Measurements from ENCODE around the gene SGIP1. TPM values are rescaled to one million over a fixed set of nuclear protein-coding genes. Genes with fewer than 3 reads are reported as not detected.

The SGIP1 gene
- total and polyA plus RNA-seq, 7 donors: under 0.01 to 14.1 (median 7.3) TPM; not detected in 1

GRCh38 chr1:66605419-66605997 lies 71.6 kb downstream of the SGIP1 start:
- H3K4me3 ChIP-seq: no peak overlapping the region
- TF ChIP-seq POLR2A (IDR thresholded peaks at IDR 0.05): no peak
- no peak for DNase-seq
- intact Hi-C loops (cut with DNase I): no loop called here
- H3K36me3 ChIP-seq: no peaks in the 10 kb centered on the region
- no peaks in the 10 kb centered on the region for H3K9me3 ChIP-seq
- 81 to 89% methylated on average over 10 of the region's 10 CpGs for WGBS, 2 donors
- H3K4me1 ChIP-seq: no peaks in the 10 kb centered on the region
- H3K27ac ChIP-seq: no peak overlapping the region
- no peaks in the 10 kb centered on the region for H3K27me3 ChIP-seq

GRCh38 chr1:66606362-66607065 lies 72.6 kb downstream of the SGIP1 start:
- intact Hi-C loops (cut with DNase I): no loop called here
- Histone ChIP-seq H3K9me3 (no peaks in the 10 kb centered on the region), H3K27ac (no peak overlapping the region), H3K36me3 (no peaks in the 10 kb centered on the region), H3K27me3 (no peaks in the 10 kb centered on the region), H3K4me1 (no peaks in the 10 kb centered on the region), H3K4me3 (no peak overlapping the region)
- WGBS, 2 donors: 78% methylated on average over 3 of the region's 3 CpGs
- TF ChIP-seq POLR2A (IDR thresholded peaks at IDR 0.05): no peak
- no peak for DNase-seq

DNA sequence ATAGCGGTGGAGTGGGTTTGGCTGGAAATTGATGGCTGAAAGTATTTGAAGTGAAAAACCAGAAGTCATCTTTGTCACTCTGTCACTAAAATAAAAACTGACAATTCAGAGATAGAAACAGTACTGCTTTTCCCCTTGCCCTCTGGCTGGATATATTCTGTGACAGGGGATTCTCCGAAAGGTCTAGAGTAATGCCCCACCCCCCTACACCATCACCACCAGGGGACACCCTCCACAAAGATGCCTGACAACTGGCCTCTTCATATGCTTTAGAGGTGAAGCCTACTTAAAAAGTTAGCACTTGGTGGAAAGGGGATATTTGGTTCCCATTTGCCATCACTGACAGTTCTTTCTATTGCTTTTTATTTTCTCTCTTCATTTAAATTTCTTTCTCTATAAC lies 73.5 kb downstream of the SGIP1 start:
- intact Hi-C loops (cut with DNase I): no loop called here
- Histone ChIP-seq H3K4me1 (no peaks in the 10 kb centered on the region), H3K27ac (no peak overlapping the region), H3K36me3 (no peaks in the 10 kb centered on the region), H3K27me3 (no peaks in the 10 kb centered on the region), H3K4me3 (no peak overlapping the region), H3K9me3 (no peaks in the 10 kb centered on the region)
- WGBS, 2 donors: 91 to 93% methylated on average over 2 of the region's 2 CpGs
- no peak for DNase-seq
- no peak for TF ChIP-seq EP300 (IDR thresholded peaks at IDR 0.05)
- no peak for TF ChIP-seq CTCF (IDR thresholded peaks at IDR 0.05)
- TF ChIP-seq POLR2AphosphoS5 (IDR thresholded peaks at IDR 0.05): no peak
- no peak for TF ChIP-seq POLR2A (IDR thresholded peaks at IDR 0.05)

- Histone ChIP-seq H3K4me1 (no peaks in the 10 kb centered on the region), H3K4me3 (no peak overlapping the region), H3K36me3 (no peaks in the 10 kb centered on the region), H3K27ac (no peak overlapping the region), H3K9me3 (no peaks in the 10 kb centered on the region), H3K27me3 (no peaks in the 10 kb centered on the region)
- DNase-seq: no peak
- intact Hi-C loops (cut with DNase I): no loop called here
- TF ChIP-seq CTCF (IDR thresholded peaks at IDR 0.05): no peak
- TF ChIP-seq EP300 (IDR thresholded peaks at IDR 0.05): no peak
- no peak for TF ChIP-seq POLR2A (IDR thresholded peaks at IDR 0.05)
- TF ChIP-seq POLR2AphosphoS5 (IDR thresholded peaks at IDR 0.05): no peak
- WGBS, 2 donors: 78 to 83% methylated on average over 4 of the region's 4 CpGs
Observed at GRCh38 chr1:66613187-66613586, 79.2 kb downstream of the SGIP1 start.

DNA sequence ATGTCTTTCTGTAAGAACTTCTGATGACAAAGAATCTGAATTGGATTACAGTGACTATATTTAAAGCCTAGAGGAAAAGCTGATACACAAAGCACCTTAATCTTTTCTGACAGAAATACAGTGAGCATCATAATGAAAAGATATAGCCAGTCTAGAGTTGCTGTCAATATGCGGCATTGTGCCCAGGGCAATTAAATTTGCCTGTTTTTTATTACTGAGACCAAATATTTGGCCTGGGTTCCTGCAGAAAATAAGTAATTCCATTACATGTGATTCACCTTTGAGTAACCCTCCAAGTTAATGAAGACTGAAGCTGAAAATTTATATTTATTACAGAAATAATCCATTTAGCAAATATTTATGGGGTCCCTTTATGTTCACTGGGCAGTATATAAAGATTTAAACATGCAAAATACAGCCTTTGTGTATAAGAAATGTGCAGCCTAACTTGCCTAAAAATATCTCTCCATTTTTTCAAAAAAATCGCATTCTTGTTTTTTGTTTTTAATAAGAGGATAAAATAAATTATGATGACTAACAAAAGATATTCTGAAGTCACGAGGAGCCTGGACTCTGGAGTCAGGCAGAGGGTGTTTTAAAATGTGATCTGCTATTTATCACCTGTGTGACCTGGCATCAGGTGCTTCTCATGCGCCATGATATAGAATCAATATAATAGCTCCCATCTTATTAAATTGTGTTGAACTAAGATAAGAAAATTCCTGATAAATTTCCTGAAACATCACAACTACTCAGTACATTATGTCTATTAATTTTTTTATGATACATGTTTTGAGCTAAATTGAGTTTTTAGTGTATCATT lies 83.6 kb downstream of the SGIP1 start:
- intact Hi-C loops (cut with DNase I): no loop called here
- H3K4me3 ChIP-seq: no peak overlapping the region
- H3K27me3 ChIP-seq: no peaks in the 10 kb centered on the region
- H3K27ac ChIP-seq: no peak overlapping the region
- no peak for TF ChIP-seq EP300 (IDR thresholded peaks at IDR 0.05)
- TF ChIP-seq POLR2AphosphoS5 (IDR thresholded peaks at IDR 0.05): no peak
- no peak for TF ChIP-seq POLR2A (IDR thresholded peaks at IDR 0.05)
- no peak for TF ChIP-seq CTCF (IDR thresholded peaks at IDR 0.05)
- 86 to 87% methylated on average over 4 of the region's 4 CpGs for WGBS, 2 donors
- DNase-seq: no peak
- no peaks in the 10 kb centered on the region for H3K36me3 ChIP-seq
- H3K4me1 ChIP-seq: no peaks in the 10 kb centered on the region
- no peaks in the 10 kb centered on the region for H3K9me3 ChIP-seq

Measured in sigmoid colon (tissue), 7 donors.